LNCaP clone FGC (cell line): ENCODE results near the gene ACADS.

Experiments
- DNase-seq: peaks from one replicate; pipeline ENCODE4 v3.0.0-alpha.2; 2011; ENCODE audit warnings: low read depth
- H3K4me3 ChIP-seq: 2 replicates; pipeline ENCODE4 v1.5.1; 2011; ENCODE audit warnings: mild to moderate bottlenecking, low read depth, low read length, control low read depth
- TF ChIP-seq, protein P1 (sequence below): IDR thresholded peaks from 2 replicates; pipeline ENCODE4 v1.5.1; 2012; ENCODE audit warnings: mild to moderate bottlenecking; ENCODE audit not compliant: control insufficient read depth, insufficient read depth; ENCODE audit errors: extremely low read depth

ACADS gene

DNA sequence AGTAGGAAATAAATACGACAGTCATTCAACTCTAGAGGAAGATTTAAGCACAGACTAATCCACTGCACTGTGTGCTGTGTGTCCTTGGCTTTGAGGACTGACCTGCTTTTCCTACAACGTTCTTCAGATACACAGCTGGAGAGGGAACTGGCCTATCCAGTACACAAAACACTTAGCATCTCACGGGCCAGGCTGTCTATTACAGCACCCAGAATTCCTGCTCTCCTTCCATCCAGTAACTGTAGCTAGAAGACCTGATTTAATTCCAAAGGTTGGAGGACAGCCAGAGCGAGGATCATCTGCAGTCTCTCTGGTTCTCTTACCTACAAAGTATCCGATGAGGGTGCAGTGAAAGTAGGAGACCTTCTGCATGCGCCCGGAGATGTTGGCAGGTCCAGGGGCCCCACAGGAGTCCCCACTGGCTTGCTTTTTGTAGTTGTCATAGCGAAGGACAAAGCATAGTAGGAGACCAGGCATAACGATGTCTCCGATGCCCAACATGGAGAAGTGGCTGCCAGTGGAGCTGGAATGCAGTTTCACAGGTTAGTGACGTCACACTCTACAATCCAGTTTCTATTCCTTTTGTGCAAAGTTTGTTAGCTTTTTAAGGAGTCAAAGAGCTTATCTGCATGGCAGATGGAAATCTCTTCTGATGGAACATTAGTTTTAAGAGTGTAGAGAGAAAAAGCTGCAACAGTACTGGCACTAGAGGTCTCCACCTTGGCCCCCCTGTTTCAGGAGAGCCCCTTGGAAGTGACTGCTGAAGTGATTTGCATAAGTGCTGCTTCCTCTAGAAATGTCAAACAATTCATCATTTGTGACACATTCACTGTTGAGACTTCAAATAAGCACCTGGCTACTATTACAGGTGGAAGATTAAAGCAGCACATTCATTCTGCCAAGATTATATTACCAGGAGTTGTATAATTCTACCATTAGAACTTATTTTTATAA, 41.7 kb downstream of the ACADS start:
- H3K4me3 ChIP-seq = no peak overlapping the region
- TF ChIP-seq, protein P1, sequence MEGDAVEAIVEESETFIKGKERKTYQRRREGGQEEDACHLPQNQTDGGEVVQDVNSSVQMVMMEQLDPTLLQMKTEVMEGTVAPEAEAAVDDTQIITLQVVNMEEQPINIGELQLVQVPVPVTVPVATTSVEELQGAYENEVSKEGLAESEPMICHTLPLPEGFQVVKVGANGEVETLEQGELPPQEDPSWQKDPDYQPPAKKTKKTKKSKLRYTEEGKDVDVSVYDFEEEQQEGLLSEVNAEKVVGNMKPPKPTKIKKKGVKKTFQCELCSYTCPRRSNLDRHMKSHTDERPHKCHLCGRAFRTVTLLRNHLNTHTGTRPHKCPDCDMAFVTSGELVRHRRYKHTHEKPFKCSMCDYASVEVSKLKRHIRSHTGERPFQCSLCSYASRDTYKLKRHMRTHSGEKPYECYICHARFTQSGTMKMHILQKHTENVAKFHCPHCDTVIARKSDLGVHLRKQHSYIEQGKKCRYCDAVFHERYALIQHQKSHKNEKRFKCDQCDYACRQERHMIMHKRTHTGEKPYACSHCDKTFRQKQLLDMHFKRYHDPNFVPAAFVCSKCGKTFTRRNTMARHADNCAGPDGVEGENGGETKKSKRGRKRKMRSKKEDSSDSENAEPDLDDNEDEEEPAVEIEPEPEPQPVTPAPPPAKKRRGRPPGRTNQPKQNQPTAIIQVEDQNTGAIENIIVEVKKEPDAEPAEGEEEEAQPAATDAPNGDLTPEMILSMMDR = no peak
- no peak for DNase-seq

DNA sequence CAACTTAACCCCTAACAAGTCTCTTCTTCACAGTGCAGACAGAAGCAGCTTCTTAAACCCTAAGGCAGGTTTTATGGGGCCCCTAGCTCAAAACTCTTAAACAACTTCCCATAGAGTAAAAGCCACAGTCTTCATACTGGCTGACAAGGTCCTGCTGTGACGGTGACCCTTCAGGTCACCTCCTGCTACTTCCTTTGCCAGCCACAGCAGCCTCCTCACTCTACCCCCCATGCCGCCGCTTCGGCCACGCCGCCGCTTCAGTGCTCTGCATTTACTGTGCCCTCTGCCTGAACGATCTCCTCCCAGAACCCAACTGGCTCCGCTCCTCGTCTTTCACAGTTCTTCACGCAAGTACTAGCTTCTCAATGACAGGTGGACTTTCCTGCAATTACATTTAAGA, 45.5 kb downstream of the ACADS start:
- DNase-seq = no peak
- H3K4me3 ChIP-seq = no peak overlapping the region
- TF ChIP-seq, protein P1 = no peak

DNA sequence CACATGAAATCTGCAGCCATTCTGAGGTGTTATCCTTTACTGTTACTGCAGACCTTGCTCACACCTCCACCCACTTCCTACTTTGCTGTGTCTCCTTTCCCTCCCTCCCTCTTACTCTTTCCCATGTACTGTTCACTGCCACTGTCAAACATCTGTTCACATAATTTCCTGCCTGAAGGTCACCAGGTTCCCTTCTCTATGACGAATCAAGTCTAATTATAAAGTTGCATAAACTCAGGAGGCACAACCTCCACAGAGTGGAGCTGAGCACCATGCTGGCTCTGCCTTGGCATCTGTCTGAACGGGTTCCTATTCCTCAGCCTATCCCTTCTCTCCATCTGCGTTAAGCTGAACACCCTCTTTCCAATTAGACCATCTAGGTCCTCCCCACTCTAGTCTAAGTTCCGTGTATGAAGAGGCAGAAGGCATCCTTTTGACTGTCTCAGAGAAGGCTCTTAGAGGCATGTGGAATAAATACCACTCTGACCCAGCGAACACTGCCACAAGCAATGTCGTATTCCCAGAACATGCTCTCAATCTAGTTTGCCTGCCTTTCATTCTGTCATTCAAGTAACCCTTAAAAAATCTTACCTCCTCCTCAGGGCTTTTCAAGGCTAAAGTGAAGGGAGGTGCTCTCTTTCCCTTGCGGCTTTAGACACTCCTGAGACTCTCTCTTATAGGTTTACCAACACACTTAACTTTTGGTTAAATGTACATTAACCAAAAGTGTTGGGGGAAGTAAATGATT, 48.7 kb downstream of the ACADS start:
- DNase-seq = no peak
- TF ChIP-seq, protein P1 = no peak
- no peak overlapping the region for H3K4me3 ChIP-seq

DNA sequence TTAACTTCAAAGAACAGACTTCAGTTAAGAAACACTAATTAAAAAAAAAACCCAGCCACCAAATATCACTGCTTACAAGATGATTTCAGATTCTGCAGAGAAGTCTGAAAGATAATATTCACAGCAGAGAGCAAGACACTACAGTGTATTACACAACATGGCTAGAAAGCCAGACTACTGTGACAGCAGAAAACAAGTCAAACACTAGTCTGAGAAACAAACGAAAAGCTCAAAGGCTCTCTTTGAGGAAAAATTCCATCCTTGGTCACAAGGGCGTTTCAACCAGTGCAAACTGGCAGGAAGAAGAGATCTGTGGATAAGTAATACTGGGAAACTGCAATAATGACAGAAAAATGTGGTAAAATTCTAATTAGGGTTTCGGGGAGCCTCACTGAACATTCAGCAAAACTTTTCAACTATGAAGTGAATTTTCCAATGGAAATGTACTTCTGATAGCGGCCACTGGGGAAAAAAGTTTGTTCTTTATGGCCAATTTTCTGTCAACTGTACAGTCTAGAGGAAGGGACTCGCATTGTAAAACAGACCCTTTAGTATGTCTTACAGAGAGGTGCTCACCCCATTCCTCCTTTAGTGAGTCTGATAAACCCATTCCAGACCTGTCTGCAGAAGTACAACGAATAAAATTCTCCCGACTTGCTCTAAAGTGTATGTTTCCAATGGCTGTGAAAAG, 50.4 kb downstream of the ACADS start:
- TF ChIP-seq, protein P1 = no peak
- H3K4me3 ChIP-seq = no peak overlapping the region
- DNase-seq = no peak

DNA sequence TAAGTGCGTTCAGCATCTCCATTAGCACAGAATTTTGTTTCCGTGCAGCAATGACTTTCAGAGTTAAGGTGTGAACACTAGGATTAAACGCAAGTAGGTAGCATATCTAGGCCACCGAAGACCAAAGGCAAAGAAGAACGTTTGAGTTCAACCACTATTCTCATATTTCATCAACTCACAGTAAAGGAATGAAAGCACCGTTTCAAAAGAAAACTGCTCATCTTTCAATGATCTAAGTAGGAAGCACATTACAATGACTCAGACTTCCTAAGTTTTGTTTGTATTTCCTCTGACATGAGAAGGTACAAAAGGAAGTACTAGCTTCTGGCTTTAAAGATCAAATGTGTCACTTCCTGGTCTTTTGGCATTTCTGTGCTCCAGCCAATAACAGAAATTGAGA, 57.6 kb downstream of the ACADS start:
- no peak for DNase-seq
- TF ChIP-seq, protein P1 = no peak
- H3K4me3 ChIP-seq = no peak overlapping the region

DNA sequence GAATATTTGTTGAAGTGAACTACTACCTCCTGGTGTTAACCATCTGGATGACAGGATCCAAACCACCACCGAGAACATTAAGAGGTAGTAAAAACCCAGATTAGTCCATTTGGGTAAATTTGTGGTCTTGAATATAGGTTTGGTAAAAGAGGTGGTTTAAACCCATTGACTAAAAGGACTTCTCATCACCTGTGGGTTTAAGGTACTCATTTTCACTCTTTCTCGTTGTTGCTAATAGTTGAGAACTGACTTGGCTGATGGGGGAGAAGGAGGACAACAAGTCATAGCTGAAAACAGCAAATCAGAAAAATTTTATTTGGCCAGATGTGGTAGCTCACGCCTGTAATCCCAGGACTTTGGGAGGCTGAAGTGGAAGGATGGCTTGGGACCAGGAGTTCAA, 59.2 kb downstream of the ACADS start:
- H3K4me3 ChIP-seq = no peak overlapping the region
- TF ChIP-seq, protein P1 = no peak
- no peak for DNase-seq
